Measurements from ENCODE around the gene CHN2.

Gene CHN2

DNA sequence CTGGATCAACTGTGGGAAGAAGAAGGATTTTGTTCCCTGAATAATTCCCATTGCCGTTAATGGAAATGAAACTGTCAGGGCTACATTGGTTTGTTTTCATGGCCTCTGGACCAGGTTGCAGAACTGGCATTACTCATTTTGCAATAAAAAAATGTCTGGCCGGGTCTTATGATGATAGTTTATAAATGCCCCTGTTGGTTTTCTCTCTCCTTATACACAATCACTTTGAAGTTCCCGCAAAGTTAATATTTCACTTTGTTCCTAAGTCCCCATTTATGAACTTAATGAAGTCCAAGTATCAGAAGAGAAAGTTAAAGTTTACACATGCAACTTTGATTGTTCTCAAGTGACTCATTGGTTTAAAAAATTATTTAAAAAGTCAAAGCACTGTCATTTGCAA is 218.3 kb downstream of the CHN2 start:
- no peak for DNase-seq

DNA sequence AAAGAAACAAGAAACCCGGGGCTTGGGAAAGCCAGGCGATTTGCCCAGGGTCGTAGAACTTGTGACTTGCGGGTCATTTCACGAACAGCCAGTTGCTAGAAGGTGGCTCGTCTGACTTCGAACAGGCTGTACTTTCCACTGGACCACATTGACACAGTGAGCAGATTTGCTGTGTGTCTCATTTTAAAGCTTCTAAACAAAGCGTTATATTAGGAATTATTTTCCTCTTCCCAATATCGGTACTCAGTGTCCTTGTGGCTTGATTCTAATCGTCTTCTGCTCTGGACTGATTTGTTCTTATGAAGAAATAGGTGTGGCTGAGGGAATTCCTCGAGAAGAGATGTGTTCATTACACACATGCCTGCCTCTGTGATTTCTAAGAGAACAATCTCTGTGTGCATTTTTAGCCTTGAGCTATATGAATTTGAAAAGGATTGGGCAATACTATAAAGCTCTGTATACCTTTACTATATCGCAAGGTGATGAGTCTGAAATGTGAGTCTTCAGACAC is 219.1 kb downstream of the CHN2 start:
- no peak for DNase-seq

DNA sequence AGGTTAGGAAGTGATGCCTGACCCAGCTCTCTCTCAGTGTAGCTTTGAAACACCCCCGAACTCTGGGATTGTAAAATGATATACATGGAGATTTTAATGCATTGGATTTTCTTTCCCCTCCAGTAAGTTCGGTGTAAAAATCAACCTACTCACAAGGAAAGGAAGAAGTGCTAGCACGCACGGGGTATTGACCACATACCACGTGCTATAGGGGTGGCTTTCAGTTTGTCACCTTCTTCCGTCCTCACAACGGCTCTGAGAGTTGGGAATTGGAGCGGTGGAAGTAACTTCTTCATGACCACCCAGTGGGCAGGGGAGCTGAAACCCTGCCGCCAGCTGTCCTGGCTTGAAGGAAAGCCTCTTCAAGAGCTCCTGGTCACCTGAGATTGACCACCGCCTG is 219.6 kb downstream of the CHN2 start:
- DNase-seq: no peak

DNA sequence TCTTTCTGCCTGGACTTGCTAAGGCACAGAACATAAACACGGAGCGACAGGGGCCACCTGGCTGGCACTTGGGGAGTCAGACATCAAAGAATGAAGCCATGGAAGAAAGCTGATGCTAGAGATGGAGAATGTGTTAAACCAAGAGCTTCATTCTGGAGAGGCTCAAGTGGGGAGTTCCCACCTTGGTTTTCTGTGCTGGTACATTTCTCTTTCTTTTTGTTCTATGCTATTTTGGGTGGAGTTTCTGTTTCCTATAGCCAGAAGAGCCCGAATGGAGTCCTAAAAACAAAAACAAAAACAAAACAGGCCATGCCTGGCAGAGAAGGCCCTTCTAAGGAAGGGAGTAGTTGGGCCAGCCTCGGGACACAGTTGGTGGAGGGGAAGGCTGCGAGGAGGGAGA is 220.6 kb downstream of the CHN2 start:
- DNase-seq: no peak

- no peak for DNase-seq
These were observed 221.8 kb downstream of the CHN2 start for GRCh38 chr7:29416276-29416937.

GRCh38 chr7:29416938-29417305 is 222.3 kb downstream of the CHN2 start:
- no peak for DNase-seq

DNA sequence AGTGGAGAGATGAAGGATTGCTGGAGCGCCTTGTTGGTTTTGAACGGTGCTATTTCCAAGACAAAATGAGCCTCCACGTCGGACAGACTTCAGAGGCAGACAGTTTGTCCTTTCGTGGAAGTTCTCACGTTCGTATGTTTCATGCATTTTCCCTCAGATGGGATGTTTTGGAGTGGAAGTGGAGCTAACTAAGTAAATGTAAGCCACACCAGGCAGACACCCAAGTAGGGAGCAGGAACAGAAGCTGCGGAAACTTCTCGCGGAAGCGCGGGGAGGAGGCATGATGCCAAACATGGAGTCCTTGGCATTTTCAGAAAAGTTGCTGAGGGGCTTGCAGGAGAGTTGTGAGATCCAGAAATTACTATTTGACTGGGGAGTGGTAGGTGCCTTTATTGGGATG is 223.5 kb downstream of the CHN2 start:
- no peak for DNase-seq

- DNase-seq: no peak
These were observed 224.1 kb downstream of the CHN2 start for GRCh38 chr7:29418651-29419050.

DNA sequence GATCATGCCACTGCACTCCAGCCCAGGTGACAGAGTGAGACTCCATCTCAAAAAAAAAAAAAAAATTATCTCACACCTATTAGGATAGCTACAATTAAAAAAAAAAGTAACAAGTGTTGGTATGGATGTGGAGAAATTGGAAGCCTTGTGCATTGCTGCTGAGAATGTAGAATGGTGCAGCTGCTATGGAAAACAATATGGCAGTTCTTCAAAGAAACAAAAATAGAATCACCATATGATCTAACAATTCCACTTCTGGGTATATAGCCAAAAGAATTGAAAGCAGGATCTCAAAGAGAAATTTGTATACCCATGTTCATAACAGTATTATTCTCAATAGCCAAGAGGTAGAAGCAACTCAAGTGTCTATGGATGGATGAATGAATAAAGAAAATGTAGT is 225.4 kb downstream of the CHN2 start:
- no peak for DNase-seq

GRCh38 chr7:29421010-29421956 is 226.7 kb downstream of the CHN2 start:
- no peak for DNase-seq

GRCh38 chr7:29422829-29423228 is 228.3 kb downstream of the CHN2 start:
- no peak for DNase-seq

- DNase-seq: no peak
These were observed 229.9 kb downstream of the CHN2 start for GRCh38 chr7:29424295-29424983.

DNA sequence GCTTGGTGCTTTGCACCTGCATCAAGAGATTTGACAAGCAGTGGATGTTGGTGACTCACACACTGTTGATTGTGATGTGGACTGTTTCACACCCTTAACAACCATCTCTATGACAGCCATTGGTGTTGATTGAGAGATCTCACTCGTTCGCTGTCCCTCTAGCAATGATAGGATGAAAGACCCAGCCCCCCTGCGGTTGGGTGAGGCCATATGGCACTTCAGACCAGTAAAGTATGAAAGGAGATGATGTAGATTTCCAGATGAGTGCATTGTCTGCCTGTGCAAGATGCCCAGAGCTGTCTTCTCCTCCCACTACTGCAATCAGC is 230.4 kb downstream of the CHN2 start:
- DNase-seq: no peak

DNA sequence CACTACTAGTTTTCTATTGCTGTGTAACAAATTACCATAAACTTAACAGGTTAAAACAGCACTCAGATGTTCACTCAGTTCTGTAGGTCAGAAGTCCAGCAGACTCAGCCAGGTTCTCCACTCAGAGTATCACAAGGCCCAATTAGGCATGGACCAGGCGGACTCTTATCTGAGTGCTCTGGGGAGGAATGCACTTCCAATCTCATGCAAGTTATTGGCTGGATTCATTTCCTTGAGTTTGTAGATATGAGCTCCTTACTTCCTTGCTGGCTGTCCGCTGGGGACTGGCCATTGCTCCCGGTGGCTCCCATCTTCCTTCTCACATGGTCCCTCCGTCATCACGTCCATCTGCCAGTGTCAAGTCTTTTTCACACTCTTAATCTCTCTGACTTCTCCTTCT is 232.0 kb downstream of the CHN2 start:
- no peak for DNase-seq

GRCh38 chr7:29429401-29429800 is 234.8 kb downstream of the CHN2 start:
- DNase-seq: no peak

DNA sequence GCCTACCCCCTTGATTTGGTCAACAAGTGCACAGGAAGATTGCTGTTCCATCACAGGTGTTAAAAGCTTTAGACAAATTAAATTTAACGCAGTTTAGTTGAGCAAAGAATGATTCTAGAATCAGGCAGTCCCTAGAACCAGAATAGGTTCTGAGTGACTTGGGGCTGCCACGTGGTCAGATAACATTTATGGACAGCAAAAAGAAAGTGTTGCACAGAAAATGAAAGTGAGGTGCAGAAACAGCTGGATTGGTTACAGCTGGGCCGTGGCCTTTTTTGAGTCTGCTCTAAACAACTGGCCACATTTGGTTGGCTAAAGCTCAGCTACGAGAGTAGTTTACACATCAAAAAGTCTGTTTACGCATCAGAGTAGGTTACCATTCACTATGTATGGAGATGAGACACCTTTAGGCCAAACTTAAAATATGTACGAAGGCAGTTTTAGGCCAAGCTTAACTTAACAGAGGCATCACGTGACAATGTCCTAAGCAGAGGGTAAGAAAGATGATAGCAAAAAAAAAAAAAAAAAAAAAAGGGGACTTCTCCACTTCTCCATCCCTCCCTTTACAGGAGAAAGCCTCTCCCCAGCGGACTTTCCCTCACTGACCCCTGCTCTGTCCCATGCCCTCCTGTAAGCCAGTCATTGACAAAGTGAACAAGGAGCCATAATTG is 235.8 kb downstream of the CHN2 start:
- DNase-seq: no peak

GRCh38 chr7:29431686-29432085 is 237.1 kb downstream of the CHN2 start:
- DNase-seq: no peak

- no peak for DNase-seq
These were observed 238.1 kb downstream of the CHN2 start for GRCh38 chr7:29432721-29433120.

DNA sequence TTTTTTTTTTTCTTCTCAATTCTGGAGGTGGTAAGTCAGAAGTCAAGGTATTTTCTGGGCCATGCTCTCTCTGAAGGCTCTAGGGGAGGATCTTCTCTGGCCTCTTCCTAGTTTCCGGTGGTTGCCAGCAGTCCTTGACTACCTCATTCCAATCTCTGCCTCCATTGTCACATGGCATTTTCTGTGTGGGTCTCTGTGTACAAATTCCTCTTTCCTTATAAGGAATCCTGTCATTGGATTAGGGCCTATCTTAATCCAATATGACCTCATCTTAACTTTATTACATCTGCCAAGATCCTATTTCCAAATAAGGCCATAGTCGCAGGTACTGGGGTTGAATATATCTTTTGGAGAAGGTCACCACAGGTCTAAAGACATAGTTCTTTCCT is 239.8 kb downstream of the CHN2 start:
- no peak for DNase-seq

GRCh38 chr7:29435167-29435566 is 240.6 kb downstream of the CHN2 start:
- DNase-seq: no peak

GRCh38 chr7:29435902-29436301 is 241.3 kb downstream of the CHN2 start:
- no peak for DNase-seq

DNA sequence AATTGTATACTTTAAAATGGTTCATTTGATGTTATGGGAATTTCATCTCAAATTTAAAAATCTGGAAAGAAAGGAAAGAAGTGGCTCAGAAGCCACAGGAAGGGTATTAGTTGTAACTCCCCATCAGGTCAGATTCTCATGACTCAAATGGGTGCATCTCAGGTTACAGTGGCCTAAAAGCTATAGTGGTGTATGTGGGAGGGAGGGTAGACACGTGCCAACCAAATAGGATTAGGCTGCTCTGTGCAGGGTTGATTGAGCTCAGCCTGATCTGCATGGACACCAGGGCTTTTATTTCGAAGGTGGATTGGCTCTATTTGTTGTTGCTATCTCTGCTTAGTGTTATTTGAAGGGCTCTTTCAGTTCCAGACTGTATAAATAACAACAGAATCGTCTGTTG is 247.6 kb downstream of the CHN2 start:
- no peak for DNase-seq

DNA sequence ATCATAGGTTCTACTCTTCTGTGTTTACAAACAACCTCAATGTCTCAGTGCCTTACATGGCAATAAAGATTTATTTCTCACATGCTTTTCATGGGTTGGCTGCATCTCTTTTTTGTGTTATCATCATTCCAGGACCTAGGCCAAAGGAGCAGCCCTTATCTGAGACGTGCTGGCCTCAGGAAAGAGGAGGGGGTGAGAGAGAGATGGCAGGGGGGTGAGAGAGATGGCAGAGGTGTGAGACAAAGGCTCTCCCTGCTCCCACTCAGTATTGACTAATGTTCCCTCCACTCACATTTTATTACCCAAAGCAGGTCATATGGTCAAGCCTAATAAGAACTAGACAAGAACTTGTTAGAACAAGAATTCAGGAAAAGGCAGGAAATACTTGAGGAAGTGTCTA is 249.0 kb downstream of the CHN2 start:
- DNase-seq: no peak
